SK-N-SH (cell line): ENCODE results near the gene CSF3. TPM values are rescaled to one million over a fixed set of nuclear protein-coding genes. Genes with fewer than 3 reads are reported as not detected.

Experiments
- CTCF ChIA-PET: fragments of 300-600, 350-600 bp; formaldehyde crosslinking; extraction: SDS; loops from one replicate; lab custom pipeline; 2021; lab: Yijun Ruan, JAX
- POLR2A ChIA-PET: fragments of 350-600 bp; sonication (Branson Sonifier 250); formaldehyde crosslinking; extraction: SDS; loops from one replicate; lab custom pipeline; 2020; ENCODE audit warnings: antibody characterized with exemption, inconsistent platforms; lab: Yijun Ruan, JAX
- DNase-seq: peaks from one replicate; pipeline ENCODE4 v3.0.0; 2012
- H2AFZ ChIP-seq: fragments of 200-600 bp; sonication (generic); 2 replicates; pipeline ENCODE4 v1.8.1; 2016; ENCODE audit warnings: antibody characterized with exemption, mild to moderate bottlenecking, low read depth
- H3F3A ChIP-seq: fragments of 200-600 bp; sonication (generic); replicated peaks from 2 replicates; pipeline ENCODE3; 2016; ENCODE audit warnings: antibody characterized with exemption, mild to moderate bottlenecking; ENCODE audit not compliant: insufficient read depth
- H3K27ac ChIP-seq, 2 experiments: fragments of 200-500 bp in 1 of 2; fragments of 200-600 bp in 1 of 2; sonication (Bioruptor generic) in 1 of 2; sonication (generic), shearing (Covaris generic) in 1 of 2; 2 replicates each; pipeline versions ENCODE4 v1.5.1 to v1.6.1; 2014 to 2016; ENCODE audit warnings: low read depth in 2 of 2, inconsistent platforms in 1 of 2, low read length in 1 of 2, mild to moderate bottlenecking in 1 of 2, mixed read lengths in 1 of 2
- H3K27me3 ChIP-seq: fragments of 200-600 bp; sonication (generic), shearing (Covaris generic); 2 replicates; pipeline ENCODE4 v1.6.1; 2016; ENCODE audit warnings: mixed run types; ENCODE audit not compliant: insufficient read depth
- H3K36me3 ChIP-seq, 2 experiments: fragments of 200-500 bp in 1 of 2; fragments of 200-600 bp in 1 of 2; sonication (Bioruptor generic) in 1 of 2; sonication (generic) in 1 of 2; replicated peaks in 1 of 2; 2 replicates each; pipeline versions ENCODE3 to v1.5.1; 2014 to 2016; ENCODE audit warnings: low read length in 1 of 2, mild to moderate bottlenecking in 1 of 2; ENCODE audit not compliant: insufficient read depth in 2 of 2, control insufficient read depth in 1 of 2
- H3K4me1 ChIP-seq, 2 experiments: fragments of 200-500 bp in 1 of 2; fragments of 200-600 bp in 1 of 2; sonication (Bioruptor generic) in 1 of 2; sonication (generic), shearing (Covaris generic) in 1 of 2; 2 replicates each; pipeline versions ENCODE4 v1.5.1 to v1.6.1; 2014 to 2016; ENCODE audit warnings: low read depth in 1 of 2, low read length in 1 of 2, mixed run types in 1 of 2; ENCODE audit not compliant: insufficient read depth in 2 of 2, control insufficient read depth in 1 of 2
- H3K4me2 ChIP-seq: fragments of 200-600 bp; sonication (generic), shearing (Covaris generic); 2 replicates; pipeline ENCODE4 v1.6.1; 2017; ENCODE audit warnings: mixed run types
- H3K4me3 ChIP-seq, 2 experiments: fragments of 200-500 bp in 1 of 2; fragments of 200-600 bp in 1 of 2; sonication (Bioruptor generic) in 1 of 2; sonication (generic), shearing (Covaris generic) in 1 of 2; 2 replicates each; pipeline versions ENCODE4 v1.5.1 to v1.8.1; 2014 to 2016; ENCODE audit warnings: low read depth in 2 of 2, inconsistent platforms in 1 of 2, low read length in 1 of 2, mild to moderate bottlenecking in 1 of 2, mixed read lengths in 1 of 2, moderate library complexity in 1 of 2
- H3K79me2 ChIP-seq: fragments of 200-600 bp; sonication (generic); 2 replicates; pipeline ENCODE4 v1.8.1; 2017; ENCODE audit warnings: mild to moderate bottlenecking; ENCODE audit not compliant: insufficient read depth
- H3K9ac ChIP-seq: fragments of 200-600 bp; sonication (generic); 2 replicates; pipeline ENCODE4 v1.6.1; 2017; ENCODE audit warnings: mixed run types
- H3K9me2 ChIP-seq: fragments of 200-600 bp; sonication (generic); 2 replicates; pipeline ENCODE4 v1.6.1; 2017; ENCODE audit warnings: mixed run types
- H3K9me3 ChIP-seq: fragments of 200-600 bp; sonication (generic); 2 replicates; pipeline ENCODE4 v1.6.1; 2017; ENCODE audit warnings: mixed run types, mild to moderate bottlenecking, moderate library complexity
- H4K20me1 ChIP-seq: fragments of 200-600 bp; sonication (generic); 2 replicates; pipeline ENCODE4 v1.6.1; 2017; ENCODE audit warnings: mild to moderate bottlenecking, mixed run types; ENCODE audit not compliant: insufficient read depth
- CTCF ChIP-seq: fragments of 200-600 bp; sonication (generic); IDR thresholded peaks from 2 replicates; pipeline ENCODE4 v1.6.1; 2017; ENCODE audit warnings: antibody characterized with exemption, mild to moderate bottlenecking, moderate library complexity
- ELF1 ChIP-seq: IDR thresholded peaks from 2 replicates; pipeline ENCODE4 v1.4.0; 2012
- EP300 ChIP-seq, 2 experiments: IDR thresholded peaks; 2 replicates each; pipeline versions ENCODE4 v1.4.0 to v1.6.1; 2012; ENCODE audit warnings: borderline replicate concordance in 1 of 2, low read depth in 1 of 2, low read length in 1 of 2
- FOSL2 ChIP-seq: IDR thresholded peaks from 2 replicates; pipeline ENCODE4 v1.4.0; 2012; ENCODE audit warnings: low read depth, mild to moderate bottlenecking, moderate library complexity, borderline replicate concordance
- FOXM1 ChIP-seq: IDR thresholded peaks from 2 replicates; pipeline ENCODE4 v1.4.0; 2012; ENCODE audit warnings: low read depth, mild to moderate bottlenecking
- GABPA ChIP-seq: IDR thresholded peaks from 2 replicates; pipeline ENCODE4 v1.4.0; 2012; ENCODE audit warnings: low read depth, mild to moderate bottlenecking
- GATA2 ChIP-seq: sonication (generic); formaldehyde crosslinking; IDR thresholded peaks from 2 replicates; pipeline ENCODE4 v1.5.0; 2020; ENCODE audit warnings: mild to moderate bottlenecking, missing genetic modification reagents
- IRF3 ChIP-seq: fragments of 150-350 bp; IDR thresholded peaks from 2 replicates; pipeline ENCODE4 v1.6.1; 2016; ENCODE audit warnings: mild to moderate bottlenecking, low read depth, low read length
- MEF2A ChIP-seq: IDR thresholded peaks from 2 replicates; pipeline ENCODE4 v1.4.0; 2012; ENCODE audit warnings: low read depth, borderline replicate concordance
- MXI1 ChIP-seq: IDR thresholded peaks from 2 replicates; pipeline ENCODE4 v1.6.1; 2012; ENCODE audit warnings: mild to moderate bottlenecking, low read depth, low read length, improper control_type of control experiment
- NRF1 ChIP-seq: IDR thresholded peaks from 2 replicates; pipeline ENCODE4 v1.6.1; 2012; ENCODE audit warnings: low read depth, mild to moderate bottlenecking, low read length
- PBX3 ChIP-seq: IDR thresholded peaks from 2 replicates; pipeline ENCODE4; 2012
- POLR2AphosphoS5 ChIP-seq: IDR thresholded peaks from 2 replicates; pipeline ENCODE4 v1.6.1; 2012; ENCODE audit warnings: low read depth, low read length
- RXRA ChIP-seq: IDR thresholded peaks from 2 replicates; pipeline ENCODE4 v1.4.0; 2012; ENCODE audit warnings: low read depth, mild to moderate bottlenecking, borderline replicate concordance
- SIN3A ChIP-seq: IDR thresholded peaks from 2 replicates; pipeline ENCODE4 v1.6.1; 2012; ENCODE audit warnings: low read depth, mild to moderate bottlenecking, low read length, moderate library complexity, borderline replicate concordance
- TCF12 ChIP-seq: IDR thresholded peaks from 2 replicates; pipeline ENCODE4 v1.4.0; 2012
- TEAD4 ChIP-seq: IDR thresholded peaks from 2 replicates; pipeline ENCODE4 v1.4.0; 2012; ENCODE audit warnings: mild to moderate bottlenecking, borderline replicate concordance; ENCODE audit not compliant: insufficient read depth
- USF2 ChIP-seq: fragments of 150-350 bp; IDR thresholded peaks from 2 replicates; pipeline ENCODE4 v1.6.1; 2017; ENCODE audit warnings: antibody characterized with exemption, low read length, low read depth, borderline replicate concordance
- ZBTB33 ChIP-seq: IDR thresholded peaks from 2 replicates; pipeline ENCODE4 v1.4.0; 2012; ENCODE audit warnings: low read depth, borderline replicate concordance
- WGBS: methylation state at CpG from one replicate; pipeline ENCODE4 v1.1.6; 2017; ENCODE audit warnings: low lambda C conversion rate; 5-methylcytosine and 5-hydroxymethylcytosine counted together
- polyA plus RNA-seq, 3 experiments: library from polyadenylated mRNA; depleted of rRNA; stranded (reverse); fragments of >200 nt; gene quantifications; 2 replicates each; pipeline ENCODE4 v1.2.3, GENCODE V29; 2012

Gene CSF3
- polyA plus RNA-seq, 1 of the 3 experiments (the other 2 are of a cell fraction) = not detected

GRCh38 chr17:39974433-39974832 is 40.8 kb upstream of the CSF3 start:
- Histone ChIP-seq H3K9me2 (no peaks in the 10 kb centered on the region), H3K27me3 (no peaks in the 10 kb centered on the region), H4K20me1 (no peaks in the 10 kb centered on the region), H3K9ac (no peak overlapping the region), H3F3A (peaks cover 14% of the 10 kb centered on the region), H3K4me1 (peaks cover 0 to 9% of the 10 kb centered on the region in 2 experiments; a peak in 3 of 4 replicates), H3K36me3 (no peaks in the 10 kb centered on the region), H3K27ac (no peak overlapping the region), H3K79me2 (no peaks in the 10 kb centered on the region), H2AFZ (no peak overlapping the region), H3K4me2 (no peak overlapping the region), H3K9me3 (no peaks in the 10 kb centered on the region), H3K4me3 (no peak overlapping the region)
- ChIA-PET CTCF (interaction anchor here (1.0 kb wide), 1 partner anchor 18 kb away, joined by 3 read pairs; no protein-coding TSS in a partner anchor), POLR2A (no interaction called here)
- whole genome bisulfite sequencing = 73% methylated on average over 4 of the region's 5 CpGs
- TF ChIP-seq POLR2AphosphoS5 = no peak
- TF ChIP-seq MXI1 = no peak
- TF ChIP-seq TEAD4 = no peak
- TF ChIP-seq GATA2 (CRISPR knock-in tag) = no peak
- no peak for TF ChIP-seq ZBTB33
- no peak for TF ChIP-seq EP300 (IDR thresholded peaks at IDR 0.05; ENCODE audit: borderline replicate concordance in 1 of 2, low read depth in 1 of 2, low read length in 1 of 2)
- TF ChIP-seq ELF1 = no peak
- TF ChIP-seq PBX3 = no peak
- no peak for TF ChIP-seq CTCF
- TF ChIP-seq IRF3 = no peak
- no peak for TF ChIP-seq NRF1
- TF ChIP-seq GABPA = no peak
- TF ChIP-seq RXRA = no peak
- TF ChIP-seq USF2 = no peak
- TF ChIP-seq MEF2A = no peak
- no peak for TF ChIP-seq FOXM1
- no peak for TF ChIP-seq SIN3A
- no peak for TF ChIP-seq FOSL2
- no peak for TF ChIP-seq TCF12
- DNase-seq = no peak
